GM21447 (cell line): ENCODE measurements around the gene ANKFN1.

Experiments used
- ATAC-seq: cut with Tn5 transposase; IDR thresholded peaks from one replicate; pipeline ENCODE4 v1.9.1; 2021; ENCODE audit not compliant: unreplicated experiment

The ANKFN1 gene

DNA sequence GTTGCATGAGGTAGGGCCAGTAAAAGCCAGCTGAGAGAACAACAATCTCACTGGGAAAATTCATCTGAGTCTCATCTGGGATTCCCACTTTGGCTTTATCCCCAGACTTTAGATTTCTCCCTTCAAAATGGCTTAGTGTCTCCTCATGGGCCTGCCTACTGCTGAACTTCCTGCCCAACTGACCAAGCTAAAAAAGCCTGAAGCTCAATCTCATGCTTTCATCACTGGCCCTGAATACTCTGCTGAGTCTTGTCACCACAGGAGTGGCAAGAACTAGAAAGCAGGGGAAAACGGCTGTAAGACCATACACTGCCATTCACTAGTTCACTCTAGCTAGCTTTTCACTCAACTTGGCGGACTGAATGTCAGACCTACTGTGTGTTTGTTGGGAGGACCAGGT is 343.9 kb downstream of the ANKFN1 start:
- no peak for ATAC-seq

GRCh38 chr17:56499799-56500388 is 346.6 kb downstream of the ANKFN1 start:
- ATAC-seq = no peak

DNA sequence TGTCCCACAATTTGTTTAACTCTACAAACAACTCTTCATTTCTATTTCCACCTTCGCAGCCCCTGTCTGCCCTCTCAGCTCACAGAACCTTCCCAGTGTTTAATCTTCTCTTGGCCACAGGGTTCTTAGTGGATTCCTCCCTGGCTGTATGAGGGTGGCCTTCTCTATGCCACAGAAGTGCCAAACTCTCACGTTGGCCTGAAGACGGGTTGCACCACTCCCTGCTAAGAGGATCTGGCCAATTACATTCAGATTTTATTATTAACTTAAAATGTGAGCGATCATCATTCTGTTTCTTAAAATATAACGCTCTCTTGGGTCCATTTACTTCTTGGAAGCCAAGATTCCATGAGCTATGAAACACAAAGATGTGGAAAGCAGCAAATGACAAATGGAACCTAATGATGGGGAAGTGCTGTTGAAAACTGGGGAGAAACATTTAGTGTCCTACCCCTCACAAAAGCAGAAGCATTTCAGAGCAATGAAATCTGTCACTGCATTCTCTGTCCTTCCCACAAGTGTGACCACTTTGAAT is 348.9 kb downstream of the ANKFN1 start:
- ATAC-seq = no peak

GRCh38 chr17:56505154-56505756 is 352.0 kb downstream of the ANKFN1 start:
- ATAC-seq = no peak

DNA sequence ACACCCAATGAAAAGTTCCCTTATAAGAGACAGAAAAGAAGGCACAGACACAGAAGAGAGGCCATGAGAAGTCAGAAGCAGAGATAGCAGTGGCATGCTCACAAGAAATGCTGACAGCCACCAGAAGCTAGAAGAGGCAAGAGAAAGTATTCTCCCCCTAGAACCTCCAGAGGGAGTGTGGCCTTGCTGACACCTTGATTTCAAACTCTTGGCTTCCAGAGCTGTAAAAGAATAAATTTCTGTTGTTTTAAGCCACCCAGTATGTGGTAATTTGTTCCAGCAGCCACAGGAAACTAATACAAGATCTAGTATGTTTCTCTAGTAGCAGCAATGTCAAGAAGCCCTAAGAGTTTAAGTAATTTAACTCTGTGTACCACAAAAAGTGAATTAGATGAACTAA is 353.1 kb downstream of the ANKFN1 start:
- ATAC-seq = no peak

DNA sequence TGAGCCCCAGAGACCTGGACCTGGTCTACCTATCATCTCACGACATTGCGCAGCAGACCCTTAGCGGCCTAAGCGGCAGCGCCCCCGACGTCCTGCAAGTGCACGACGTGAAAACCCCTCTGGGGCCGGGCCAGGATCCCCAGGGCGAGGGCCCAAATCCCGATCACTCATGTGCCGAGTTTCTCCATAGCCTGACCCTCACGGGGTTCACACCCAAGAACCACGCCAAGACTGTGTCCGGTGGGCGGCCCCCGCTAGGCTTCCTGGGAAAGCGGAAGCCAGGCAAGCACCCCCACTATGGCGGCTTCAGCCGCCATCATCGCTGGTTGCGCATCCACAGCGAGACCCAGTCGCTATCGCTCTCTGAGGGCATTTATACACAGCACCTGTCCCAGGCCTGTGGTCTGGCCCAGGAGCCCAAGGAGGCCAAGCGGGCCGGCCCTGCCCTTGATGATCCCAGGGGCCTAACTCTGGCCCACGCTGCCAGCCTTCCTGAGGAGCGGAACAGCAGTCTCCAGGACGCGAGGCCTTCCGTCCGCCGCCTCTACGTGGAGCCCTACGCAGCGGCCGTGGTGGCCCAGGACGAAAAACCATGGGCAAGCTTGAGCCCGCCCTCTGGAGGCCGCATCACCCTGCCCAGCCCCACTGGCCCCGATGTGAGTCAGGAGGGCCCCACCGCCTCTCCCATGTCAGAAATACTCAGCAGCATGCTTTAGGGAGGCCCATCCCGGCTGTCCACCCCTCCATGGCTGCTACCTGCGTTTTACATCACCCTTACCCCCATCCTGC is 357.5 kb downstream of the ANKFN1 start:
- ATAC-seq = no peak

- ATAC-seq = no peak
These were observed 361.0 kb downstream of the ANKFN1 start for GRCh38 chr17:56514264-56514663.

DNA sequence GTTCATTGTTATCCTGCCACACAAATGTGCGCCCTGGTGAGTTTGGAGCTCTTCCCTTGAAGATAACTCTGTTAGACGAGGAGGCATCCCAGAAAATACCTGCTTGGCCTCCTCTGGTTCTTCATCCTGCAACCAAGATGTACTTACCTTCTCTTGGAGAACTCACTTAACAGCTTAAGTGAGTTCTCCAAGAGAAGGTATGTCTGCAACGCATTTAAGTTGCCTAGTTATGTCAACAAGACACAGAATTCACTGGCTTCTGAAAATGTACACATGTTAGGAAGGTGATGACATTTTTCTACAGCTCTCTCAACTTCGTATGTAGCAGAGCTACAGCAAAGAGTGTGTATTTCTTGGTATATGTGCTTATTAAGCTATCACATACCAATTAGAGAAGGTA is 361.6 kb downstream of the ANKFN1 start:
- no peak for ATAC-seq

DNA sequence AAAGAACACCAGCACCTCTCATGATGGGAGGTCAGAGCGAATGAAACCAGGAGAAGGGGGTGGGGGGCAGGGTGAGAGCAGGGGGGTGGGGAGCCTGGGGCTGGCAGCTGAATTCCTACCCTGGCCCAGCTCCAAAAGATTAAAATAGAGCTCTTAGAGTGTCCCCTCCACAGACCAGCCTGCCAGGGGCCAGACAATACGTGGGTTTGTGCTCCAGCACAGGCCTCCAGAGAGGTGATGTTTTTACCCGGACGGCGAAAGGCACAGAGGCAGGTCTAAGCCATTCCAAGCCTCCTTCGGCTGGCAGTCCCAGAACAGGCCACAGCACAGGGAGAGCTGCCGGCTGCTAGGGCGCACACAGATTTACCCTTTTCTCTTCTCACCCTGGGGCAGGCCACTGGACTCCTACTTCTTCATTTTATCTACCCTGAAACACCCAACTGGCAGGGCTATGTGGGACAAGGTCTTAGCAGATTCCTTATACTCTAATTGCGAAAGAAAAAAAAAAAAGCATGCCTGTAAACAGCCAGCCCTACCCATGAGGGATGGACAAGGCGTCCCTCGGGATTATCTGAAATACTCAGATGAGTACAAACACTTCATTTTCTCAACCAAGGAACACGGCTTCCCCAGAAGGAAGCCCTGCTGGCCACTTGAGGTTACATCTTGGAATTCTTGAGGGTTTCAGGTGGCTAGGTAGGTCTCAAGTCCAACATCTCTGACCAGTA is 368.3 kb downstream of the ANKFN1 start:
- no peak for ATAC-seq

DNA sequence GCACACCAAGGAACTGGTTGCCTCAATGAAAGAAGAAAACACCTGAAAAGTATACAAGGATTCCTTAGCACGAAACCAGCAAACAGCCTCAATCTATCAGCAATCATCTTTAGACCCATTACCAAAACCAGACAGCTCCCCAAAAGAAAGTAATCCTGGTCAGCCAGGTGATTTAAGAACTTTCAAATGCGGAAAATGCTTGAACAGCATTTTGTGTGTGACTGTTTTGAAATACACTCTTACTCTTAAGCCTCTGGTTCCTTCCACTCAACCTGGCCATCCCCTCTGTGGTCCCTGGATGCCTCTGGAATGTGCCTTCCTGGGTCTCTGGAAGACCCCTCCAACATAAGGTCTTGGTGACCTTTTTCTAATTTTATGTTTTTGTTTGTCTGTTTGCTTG is 369.8 kb downstream of the ANKFN1 start:
- no peak for ATAC-seq

DNA sequence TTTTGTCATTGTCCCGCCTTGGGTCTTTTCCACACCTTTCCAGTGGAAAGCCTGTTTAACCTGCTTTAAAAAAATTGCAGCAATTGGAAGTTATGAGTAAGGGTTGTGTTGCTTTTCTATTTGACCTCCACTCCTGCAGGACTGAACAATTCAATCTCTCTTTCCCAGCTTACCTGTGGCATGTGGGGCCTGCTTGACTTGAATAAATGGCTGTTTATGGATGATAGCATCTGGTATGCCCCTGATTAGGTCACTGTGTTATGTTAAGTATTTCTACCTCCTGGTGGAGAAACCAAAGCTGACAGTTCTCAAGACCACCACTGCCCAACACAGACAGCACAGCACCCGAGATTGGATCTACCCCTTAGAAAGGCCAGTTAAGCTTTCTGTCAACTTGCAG is 375.4 kb downstream of the ANKFN1 start:
- no peak for ATAC-seq

DNA sequence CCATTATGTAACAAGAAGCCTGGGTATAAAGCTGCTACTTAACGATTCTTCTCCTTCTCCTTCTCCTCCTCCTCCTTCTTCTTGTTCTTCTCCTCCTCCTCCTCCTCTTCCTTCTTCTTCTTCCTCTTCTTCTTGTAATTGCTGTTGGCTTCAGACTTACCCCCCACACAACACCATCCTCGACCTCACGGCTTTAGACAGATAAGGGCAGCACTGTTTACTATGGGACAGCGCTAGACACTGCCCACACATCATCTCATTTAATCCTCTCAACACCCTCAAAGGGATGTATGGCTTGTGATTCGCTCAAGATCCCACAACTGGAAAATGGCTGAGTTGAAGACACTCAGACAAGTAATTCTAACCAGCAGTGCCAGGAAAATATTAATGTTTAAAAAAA is 379.7 kb downstream of the ANKFN1 start:
- no peak for ATAC-seq

DNA sequence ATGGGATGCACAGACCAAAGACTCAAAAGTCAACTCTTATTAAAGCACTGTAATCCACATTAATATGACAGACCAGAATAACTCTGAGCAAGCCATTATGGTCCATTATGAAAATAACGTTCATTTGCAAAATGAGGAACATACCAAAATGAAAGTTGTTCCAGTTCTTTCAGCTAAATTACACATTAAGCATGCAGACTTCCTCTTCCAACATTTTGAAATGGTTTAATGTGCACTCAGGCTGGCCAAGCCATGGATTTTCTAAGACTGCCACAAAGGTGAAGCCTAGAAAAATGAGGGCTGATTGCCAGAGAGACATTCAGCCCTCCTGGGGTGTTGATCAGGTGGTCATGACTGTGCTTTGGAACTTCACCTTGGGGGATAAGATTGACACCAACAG is 383.5 kb downstream of the ANKFN1 start:
- no peak for ATAC-seq

DNA sequence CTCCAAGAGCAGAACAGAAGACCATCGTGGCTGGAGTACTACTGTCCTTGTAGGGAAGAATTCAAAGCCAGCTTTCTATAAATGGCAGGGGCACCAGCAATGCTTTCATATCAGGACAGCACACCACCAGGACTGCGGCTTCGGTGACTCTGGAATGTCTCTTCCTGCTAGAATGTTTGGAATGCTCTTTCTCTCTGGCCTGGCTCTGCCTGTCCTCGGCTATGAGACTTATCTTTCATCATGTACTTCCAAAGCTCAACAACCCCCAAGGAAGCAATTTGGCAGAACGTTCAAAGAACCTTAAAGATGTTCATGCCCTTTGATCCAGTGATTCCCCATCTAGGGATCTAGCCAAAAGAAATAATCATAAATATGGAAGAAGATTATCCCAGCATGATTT is 387.6 kb downstream of the ANKFN1 start:
- ATAC-seq = no peak

GRCh38 chr17:56543280-56543679 is 390.0 kb downstream of the ANKFN1 start:
- no peak for ATAC-seq

GRCh38 chr17:56545106-56545505 is 391.8 kb downstream of the ANKFN1 start:
- no peak for ATAC-seq

- no peak for ATAC-seq
These were observed 392.7 kb downstream of the ANKFN1 start for GRCh38 chr17:56545930-56546329.

- no peak for ATAC-seq
These were observed 395.4 kb downstream of the ANKFN1 start for GRCh38 chr17:56548661-56549060.

DNA sequence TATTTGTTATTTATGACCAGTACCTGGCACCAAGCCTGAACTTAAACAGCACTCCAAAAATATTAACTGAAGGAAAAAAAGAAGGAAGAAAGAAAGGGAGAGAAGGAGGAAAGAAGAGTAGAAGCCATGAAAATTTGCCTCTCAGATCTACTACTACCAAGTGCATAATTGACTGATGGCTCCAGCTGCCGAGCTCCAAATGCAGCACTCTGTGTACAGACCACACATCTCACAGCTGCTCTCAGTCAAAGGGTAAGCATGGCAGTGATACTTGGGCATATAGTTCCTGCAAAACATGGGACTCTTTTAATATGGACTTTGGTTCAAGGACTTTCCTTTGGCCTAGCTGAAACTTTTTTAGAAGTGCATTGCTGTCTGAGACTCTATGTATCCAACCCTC is 396.2 kb downstream of the ANKFN1 start:
- ATAC-seq = no peak

DNA sequence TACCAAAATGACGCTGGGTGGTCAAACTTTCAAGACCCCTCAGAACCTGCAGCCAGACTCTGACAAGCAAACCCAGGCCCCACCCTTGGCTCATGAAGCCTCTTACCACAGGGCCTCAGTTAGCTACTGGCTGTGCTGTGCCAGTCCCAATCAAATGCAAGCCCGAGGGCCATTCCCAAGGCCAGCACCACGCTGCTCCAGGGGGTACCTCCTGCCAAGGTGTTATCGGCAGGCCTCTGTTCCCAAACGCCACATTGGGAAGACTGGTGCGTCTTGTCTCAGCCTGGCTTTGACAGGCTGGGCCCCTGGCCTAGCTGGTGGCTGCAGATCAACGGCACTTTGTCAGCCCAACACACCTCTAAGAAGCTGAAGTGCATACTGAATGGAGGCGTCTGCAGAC is 404.4 kb downstream of the ANKFN1 start:
- ATAC-seq = no peak

- no peak for ATAC-seq
These were observed 404.8 kb downstream of the ANKFN1 start for GRCh38 chr17:56558088-56558487.
